ENCODE results near the gene SELENOM.

- TF ChIP-seq CTCF (IDR thresholded peaks at IDR 0.05) (no peak), EP300 (IDR thresholded peaks at IDR 0.05) (no peak), POLR2A (IDR thresholded peaks at IDR 0.05) (no peak), POLR2AphosphoS5 (IDR thresholded peaks at IDR 0.05) (no peak)
These were observed 17.6 kb upstream of the SELENOM start for GRCh38 chr22:31124811-31125465.
